GM21390 (cell line): Measurements from ENCODE around the gene DUSP14.

Experiments used
- ATAC-seq: cut with Tn5 transposase; IDR thresholded peaks from one replicate; pipeline ENCODE4 v1.9.1; 2021; ENCODE audit not compliant: unreplicated experiment

The DUSP14 gene

GRCh38 chr17:37553401-37553966 lies 63.8 kb downstream of the DUSP14 start:
- ATAC-seq = no peak

- ATAC-seq = no peak
Observed at GRCh38 chr17:37555386-37555785, 65.7 kb downstream of the DUSP14 start.

- no peak for ATAC-seq
Observed at GRCh38 chr17:37557482-37557881, 67.8 kb downstream of the DUSP14 start.

GRCh38 chr17:37558299-37558698 lies 68.6 kb downstream of the DUSP14 start:
- ATAC-seq = no peak

- no peak for ATAC-seq
Observed at GRCh38 chr17:37562016-37562745, 72.5 kb downstream of the DUSP14 start.
